HepG2 (cell line): ENCODE data around the gene SPCS1. TPM values are rescaled to one million over a fixed set of nuclear protein-coding genes. Genes with fewer than 3 reads are reported as not detected.

Source experiments
- ASH2L ChIP-seq: fragments of 300-600, 200-600 bp; sonication (generic); IDR thresholded peaks from 2 replicates; pipeline ENCODE4 v1.7.0; 2017; ENCODE audit warnings: low read depth, mild to moderate bottlenecking, moderate library complexity, mixed read lengths, low read length; ENCODE audit not compliant: insufficient read length
- DNMT1 ChIP-seq: sonication (generic); formaldehyde crosslinking; IDR thresholded peaks from 2 replicates; pipeline ENCODE4 v1.5.1; 2020; ENCODE audit warnings: mild to moderate bottlenecking, missing genetic modification reagents
- HDAC2 ChIP-seq: sonication (generic); formaldehyde crosslinking; IDR thresholded peaks from 2 replicates; pipeline ENCODE4 v1.4.0; 2020; ENCODE audit warnings: missing genetic modification reagents
- KDM5B ChIP-seq: sonication (generic); formaldehyde crosslinking; IDR thresholded peaks from 2 replicates; pipeline ENCODE4 v1.4.0; 2020; ENCODE audit warnings: missing genetic modification reagents, mild to moderate bottlenecking, borderline replicate concordance
- KLF16 ChIP-seq, 2 experiments: sonication (generic) in 1 of 2; formaldehyde crosslinking in 1 of 2; IDR thresholded peaks; 2 replicates each; pipeline versions ENCODE4 v1.6.1 to v1.8.0; 2016 to 2023; ENCODE audit warnings: missing genetic modification reagents in 2 of 2, missing compliant biosample characterization in 1 of 2
- SIX4 ChIP-seq: sonication (generic); formaldehyde crosslinking; IDR thresholded peaks from 2 replicates; pipeline ENCODE4 v1.4.0; 2020; ENCODE audit warnings: missing genetic modification reagents
- ZNF180 ChIP-seq: sonication (generic); formaldehyde crosslinking; IDR thresholded peaks from 2 replicates; pipeline ENCODE4 v1.4.0; 2020; ENCODE audit warnings: low read depth, missing genetic modification reagents, borderline replicate concordance
- ZNF20 ChIP-seq: sonication (generic); formaldehyde crosslinking; IDR thresholded peaks from 2 replicates; pipeline ENCODE4 v1.4.0; 2020; ENCODE audit warnings: mild to moderate bottlenecking, moderate library complexity, missing genetic modification reagents
- ZNF260 ChIP-seq: sonication (generic); formaldehyde crosslinking; IDR thresholded peaks from 2 replicates; pipeline ENCODE4 v1.4.0; 2020; ENCODE audit warnings: missing genetic modification reagents, low read depth, mild to moderate bottlenecking, borderline replicate concordance
- ZNF460 ChIP-seq: sonication (generic); formaldehyde crosslinking; IDR thresholded peaks from 2 replicates; pipeline ENCODE4 v1.5.1; 2020; ENCODE audit warnings: missing genetic modification reagents, mild to moderate bottlenecking, borderline replicate concordance
- ZNF557 ChIP-seq: sonication (generic); formaldehyde crosslinking; IDR thresholded peaks from 2 replicates; pipeline ENCODE4 v1.4.0; 2020; ENCODE audit warnings: missing genetic modification reagents
- ZNF605 ChIP-seq: sonication (generic); formaldehyde crosslinking; IDR thresholded peaks from 2 replicates; pipeline ENCODE4 v1.8.0; 2022; ENCODE audit warnings: mild to moderate bottlenecking, missing genetic modification reagents
- polyA plus RNA-seq, 8 experiments: library from polyadenylated mRNA; depleted of rRNA in 3 of 8; stranded (reverse) in 7 of 8; unstranded in 1 of 8; fragments of >200 nt; fragmentation: Illumina TruSeq in 4 of 8; extraction: Trizol in 4 of 8; gene quantifications; 2 replicates each; pipeline versions ENCODE4 v1.2.1 to v1.2.3, GENCODE V29; 2011 to 2016; ENCODE audit warnings: low read depth in 4 of 8, missing spikeins in 1 of 8, mixed read lengths in 1 of 8; ENCODE audit not compliant: insufficient read depth in 1 of 8
- total RNA-seq, 5 experiments: library from RNA; depleted of rRNA; stranded (reverse); fragments of >200 nt; fragmentation: Illumina TruSeq; extraction: Trizol; gene quantifications; 2 replicates each; pipeline ENCODE4 v1.2.3, GENCODE V29; 2016; ENCODE audit warnings: low read depth in 1 of 5
- TF ChIP-seq, protein P1 (sequence below): sonication (generic); formaldehyde crosslinking; IDR thresholded peaks from 2 replicates; pipeline ENCODE4 v1.5.0; 2020; ENCODE audit warnings: mild to moderate bottlenecking, missing genetic modification reagents
- TF ChIP-seq, protein P2 (sequence below): sonication (generic); formaldehyde crosslinking; IDR thresholded peaks from 2 replicates; pipeline ENCODE4 v1.4.0; 2020; ENCODE audit warnings: low read depth, mild to moderate bottlenecking, missing genetic modification reagents
- TF ChIP-seq, protein P3 (sequence below): sonication (generic); formaldehyde crosslinking; IDR thresholded peaks from 2 replicates; pipeline ENCODE4 v1.4.0; 2020; ENCODE audit warnings: missing genetic modification reagents, borderline replicate concordance
- TF ChIP-seq, protein P4 (sequence below): sonication (generic); formaldehyde crosslinking; IDR thresholded peaks from 2 replicates; pipeline ENCODE4 v1.4.0; 2020; ENCODE audit warnings: mild to moderate bottlenecking, missing genetic modification reagents
- TF ChIP-seq, protein P5 (sequence below): sonication (generic); formaldehyde crosslinking; IDR thresholded peaks from 2 replicates; pipeline ENCODE4 v1.4.0; 2020; ENCODE audit warnings: missing genetic modification reagents, borderline replicate concordance

The SPCS1 gene
- total and polyA plus RNA-seq, 2 of the 13 experiments (the other 11 are each of a cell fraction or from before 2014, with no cell fraction given): 84.6 to 120 TPM

DNA sequence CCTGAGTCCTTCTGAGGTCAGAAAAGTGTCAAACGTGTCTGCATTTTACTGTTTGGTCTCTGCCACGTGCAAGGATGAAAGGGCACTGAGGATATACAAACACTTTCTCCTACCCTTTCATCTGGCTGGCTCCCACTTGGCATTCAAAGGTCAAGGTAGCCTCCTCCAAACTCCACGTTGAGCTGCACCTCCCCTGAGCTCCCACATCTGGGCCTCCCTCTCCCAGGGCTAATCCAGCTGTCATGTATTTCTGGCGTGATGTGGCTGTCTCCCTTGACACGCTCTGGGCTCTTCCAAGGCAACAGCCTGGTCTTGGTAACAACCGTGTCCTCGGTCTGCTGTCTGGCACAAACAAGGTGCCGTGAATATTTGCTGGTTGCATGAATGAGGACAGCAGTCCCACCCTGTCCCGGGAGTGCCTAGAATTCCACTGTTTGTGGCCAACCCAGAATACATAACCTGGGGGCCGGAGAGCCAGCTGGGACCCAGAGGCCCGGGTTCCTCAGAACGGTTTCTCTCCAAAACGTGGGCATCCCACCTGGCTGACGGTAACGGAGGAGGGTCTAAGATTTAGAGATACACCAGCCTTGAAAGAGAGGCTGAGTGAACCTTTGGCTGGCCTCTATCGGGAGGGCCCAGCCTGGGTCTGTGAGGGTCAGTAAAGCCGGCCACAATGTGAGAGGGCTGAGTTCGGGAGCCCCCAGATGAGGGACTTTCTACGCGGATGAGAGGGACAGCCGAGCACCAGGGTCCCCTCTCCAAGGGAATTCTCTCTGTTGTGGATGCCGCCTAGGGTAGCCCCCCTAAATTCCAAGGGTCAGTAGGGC is 1.1 kb upstream of the SPCS1 start (continued):
- TF ChIP-seq, protein P1, sequence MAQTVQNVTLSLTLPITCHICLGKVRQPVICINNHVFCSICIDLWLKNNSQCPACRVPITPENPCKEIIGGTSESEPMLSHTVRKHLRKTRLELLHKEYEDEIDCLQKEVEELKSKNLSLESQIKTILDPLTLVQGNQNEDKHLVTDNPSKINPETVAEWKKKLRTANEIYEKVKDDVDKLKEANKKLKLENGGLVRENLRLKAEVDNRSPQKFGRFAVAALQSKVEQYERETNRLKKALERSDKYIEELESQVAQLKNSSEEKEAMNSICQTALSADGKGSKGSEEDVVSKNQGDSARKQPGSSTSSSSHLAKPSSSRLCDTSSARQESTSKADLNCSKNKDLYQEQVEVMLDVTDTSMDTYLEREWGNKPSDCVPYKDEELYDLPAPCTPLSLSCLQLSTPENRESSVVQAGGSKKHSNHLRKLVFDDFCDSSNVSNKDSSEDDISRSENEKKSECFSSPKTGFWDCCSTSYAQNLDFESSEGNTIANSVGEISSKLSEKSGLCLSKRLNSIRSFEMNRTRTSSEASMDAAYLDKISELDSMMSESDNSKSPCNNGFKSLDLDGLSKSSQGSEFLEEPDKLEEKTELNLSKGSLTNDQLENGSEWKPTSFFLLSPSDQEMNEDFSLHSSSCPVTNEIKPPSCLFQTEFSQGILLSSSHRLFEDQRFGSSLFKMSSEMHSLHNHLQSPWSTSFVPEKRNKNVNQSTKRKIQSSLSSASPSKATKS (CRISPR knock-in tag): no peak
- TF ChIP-seq, protein P2, sequence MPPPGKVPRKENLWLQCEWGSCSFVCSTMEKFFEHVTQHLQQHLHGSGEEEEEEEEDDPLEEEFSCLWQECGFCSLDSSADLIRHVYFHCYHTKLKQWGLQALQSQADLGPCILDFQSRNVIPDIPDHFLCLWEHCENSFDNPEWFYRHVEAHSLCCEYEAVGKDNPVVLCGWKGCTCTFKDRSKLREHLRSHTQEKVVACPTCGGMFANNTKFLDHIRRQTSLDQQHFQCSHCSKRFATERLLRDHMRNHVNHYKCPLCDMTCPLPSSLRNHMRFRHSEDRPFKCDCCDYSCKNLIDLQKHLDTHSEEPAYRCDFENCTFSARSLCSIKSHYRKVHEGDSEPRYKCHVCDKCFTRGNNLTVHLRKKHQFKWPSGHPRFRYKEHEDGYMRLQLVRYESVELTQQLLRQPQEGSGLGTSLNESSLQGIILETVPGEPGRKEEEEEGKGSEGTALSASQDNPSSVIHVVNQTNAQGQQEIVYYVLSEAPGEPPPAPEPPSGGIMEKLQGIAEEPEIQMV (CRISPR knock-in tag): peak; percentile 28; the same call in 1 of the 2 replicates
- TF ChIP-seq KLF16 (CRISPR knock-in tag; IDR thresholded peaks at IDR 0.05) (no peak; a peak in 1 of 4 replicates), ZNF180 (no peak), SIX4 (CRISPR knock-in tag) (no peak), HDAC2 (CRISPR knock-in tag) (peak; percentile 90), ZNF557 (CRISPR knock-in tag) (peak; percentile 89; the same call in 1 of the 2 replicates), ZNF260 (CRISPR knock-in tag) (no peak), DNMT1 (CRISPR knock-in tag) (no peak), KDM5B (CRISPR knock-in tag) (peak; percentile 48; the same call in 1 of the 2 replicates), ZNF20 (CRISPR knock-in tag) (no peak), ZNF460 (CRISPR knock-in tag) (no peak), ASH2L (no peak), ZNF605 (CRISPR knock-in tag) (no peak; the same call in 1 of the 2 replicates)
- TF ChIP-seq, protein P3, sequence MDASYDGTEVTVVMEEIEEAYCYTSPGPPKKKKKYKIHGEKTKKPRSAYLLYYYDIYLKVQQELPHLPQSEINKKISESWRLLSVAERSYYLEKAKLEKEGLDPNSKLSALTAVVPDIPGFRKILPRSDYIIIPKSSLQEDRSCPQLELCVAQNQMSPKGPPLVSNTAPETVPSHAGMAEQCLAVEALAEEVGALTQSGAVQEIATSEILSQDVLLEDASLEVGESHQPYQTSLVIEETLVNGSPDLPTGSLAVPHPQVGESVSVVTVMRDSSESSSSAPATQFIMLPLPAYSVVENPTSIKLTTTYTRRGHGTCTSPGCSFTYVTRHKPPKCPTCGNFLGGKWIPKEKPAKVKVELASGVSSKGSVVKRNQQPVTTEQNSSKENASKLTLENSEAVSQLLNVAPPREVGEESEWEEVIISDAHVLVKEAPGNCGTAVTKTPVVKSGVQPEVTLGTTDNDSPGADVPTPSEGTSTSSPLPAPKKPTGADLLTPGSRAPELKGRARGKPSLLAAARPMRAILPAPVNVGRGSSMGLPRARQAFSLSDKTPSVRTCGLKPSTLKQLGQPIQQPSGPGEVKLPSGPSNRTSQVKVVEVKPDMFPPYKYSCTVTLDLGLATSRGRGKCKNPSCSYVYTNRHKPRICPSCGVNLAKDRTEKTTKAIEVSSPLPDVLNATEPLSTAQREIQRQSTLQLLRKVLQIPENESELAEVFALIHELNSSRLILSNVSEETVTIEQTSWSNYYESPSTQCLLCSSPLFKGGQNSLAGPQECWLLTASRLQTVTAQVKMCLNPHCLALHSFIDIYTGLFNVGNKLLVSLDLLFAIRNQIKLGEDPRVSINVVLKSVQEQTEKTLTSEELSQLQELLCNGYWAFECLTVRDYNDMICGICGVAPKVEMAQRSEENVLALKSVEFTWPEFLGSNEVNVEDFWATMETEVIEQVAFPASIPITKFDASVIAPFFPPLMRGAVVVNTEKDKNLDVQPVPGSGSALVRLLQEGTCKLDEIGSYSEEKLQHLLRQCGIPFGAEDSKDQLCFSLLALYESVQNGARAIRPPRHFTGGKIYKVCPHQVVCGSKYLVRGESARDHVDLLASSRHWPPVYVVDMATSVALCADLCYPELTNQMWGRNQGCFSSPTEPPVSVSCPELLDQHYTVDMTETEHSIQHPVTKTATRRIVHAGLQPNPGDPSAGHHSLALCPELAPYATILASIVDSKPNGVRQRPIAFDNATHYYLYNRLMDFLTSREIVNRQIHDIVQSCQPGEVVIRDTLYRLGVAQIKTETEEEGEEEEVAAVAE (CRISPR knock-in tag): peak; percentile 61; the same call in 1 of the 2 replicates
- TF ChIP-seq, protein P4, sequence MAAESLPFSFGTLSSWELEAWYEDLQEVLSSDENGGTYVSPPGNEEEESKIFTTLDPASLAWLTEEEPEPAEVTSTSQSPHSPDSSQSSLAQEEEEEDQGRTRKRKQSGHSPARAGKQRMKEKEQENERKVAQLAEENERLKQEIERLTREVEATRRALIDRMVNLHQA: no peak
- TF ChIP-seq, protein P5, sequence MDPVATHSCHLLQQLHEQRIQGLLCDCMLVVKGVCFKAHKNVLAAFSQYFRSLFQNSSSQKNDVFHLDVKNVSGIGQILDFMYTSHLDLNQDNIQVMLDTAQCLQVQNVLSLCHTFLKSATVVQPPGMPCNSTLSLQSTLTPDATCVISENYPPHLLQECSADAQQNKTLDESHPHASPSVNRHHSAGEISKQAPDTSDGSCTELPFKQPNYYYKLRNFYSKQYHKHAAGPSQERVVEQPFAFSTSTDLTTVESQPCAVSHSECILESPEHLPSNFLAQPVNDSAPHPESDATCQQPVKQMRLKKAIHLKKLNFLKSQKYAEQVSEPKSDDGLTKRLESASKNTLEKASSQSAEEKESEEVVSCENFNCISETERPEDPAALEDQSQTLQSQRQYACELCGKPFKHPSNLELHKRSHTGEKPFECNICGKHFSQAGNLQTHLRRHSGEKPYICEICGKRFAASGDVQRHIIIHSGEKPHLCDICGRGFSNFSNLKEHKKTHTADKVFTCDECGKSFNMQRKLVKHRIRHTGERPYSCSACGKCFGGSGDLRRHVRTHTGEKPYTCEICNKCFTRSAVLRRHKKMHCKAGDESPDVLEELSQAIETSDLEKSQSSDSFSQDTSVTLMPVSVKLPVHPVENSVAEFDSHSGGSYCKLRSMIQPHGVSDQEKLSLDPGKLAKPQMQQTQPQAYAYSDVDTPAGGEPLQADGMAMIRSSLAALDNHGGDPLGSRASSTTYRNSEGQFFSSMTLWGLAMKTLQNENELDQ (CRISPR knock-in tag): no peak
